ENCODE data around the gene SPEM2. TPM values are rescaled to one million over a fixed set of nuclear protein-coding genes. Genes with fewer than 3 reads are reported as not detected.

SPEM2 gene
- total RNA-seq, 1 donor from 2014 or later: 0.15 TPM

- no peak for DNase-seq (ENCODE audit: low spot score)
- no peaks in the 10 kb centered on the region for H3K36me3 Mint-ChIP-seq (ENCODE audit: low read depth, unreplicated experiment)
- TF ChIP-seq CTCF (IDR thresholded peaks at IDR 0.05; ENCODE audit: unreplicated experiment): no peak
- peaks cover 35% of the 10 kb centered on the region for H3K4me1 Mint-ChIP-seq (ENCODE audit: unreplicated experiment)
- H3K9me3 Mint-ChIP-seq (ENCODE audit: unreplicated experiment): no peaks in the 10 kb centered on the region
- H3K27ac Mint-ChIP-seq (ENCODE audit: unreplicated experiment): peak overlapping the region; percentile 71
- peak overlapping the region; percentile 26 for H3K4me3 Mint-ChIP-seq (ENCODE audit: unreplicated experiment)
- peaks cover 14% of the 10 kb centered on the region for H3K27me3 Mint-ChIP-seq (ENCODE audit: unreplicated experiment)
These were observed 51.1 kb downstream of the SPEM2 start for GRCh38 chr17:7476494-7476893.

- H3K27me3 Mint-ChIP-seq (ENCODE audit: unreplicated experiment): peaks cover 16% of the 10 kb centered on the region
- no peak for TF ChIP-seq CTCF (IDR thresholded peaks at IDR 0.05; ENCODE audit: unreplicated experiment)
- H3K36me3 Mint-ChIP-seq (ENCODE audit: low read depth, unreplicated experiment): peaks cover under 1% of the 10 kb centered on the region
- no peak for DNase-seq (ENCODE audit: low spot score)
- H3K27ac Mint-ChIP-seq (ENCODE audit: unreplicated experiment): no peak overlapping the region
- H3K9me3 Mint-ChIP-seq (ENCODE audit: unreplicated experiment): no peaks in the 10 kb centered on the region
- peak overlapping the region; percentile 26 for H3K4me3 Mint-ChIP-seq (ENCODE audit: unreplicated experiment)
- H3K4me1 Mint-ChIP-seq (ENCODE audit: unreplicated experiment): peaks cover 37% of the 10 kb centered on the region
These were observed 51.5 kb downstream of the SPEM2 start for GRCh38 chr17:7476951-7477350.

Other genes with a start within 250 kb of the SPEM2 start
- 23.9 TPM for gene ASGR1, start 246.2 kb upstream of the SPEM2 start, total RNA-seq (ENCODE audit: unreplicated experiment)
- gene DLG4, start 205.8 kb upstream of the SPEM2 start, total RNA-seq (ENCODE audit: unreplicated experiment): 44.3 TPM
- 281 TPM for gene ACADVL, start 205.7 kb upstream of the SPEM2 start, total RNA-seq (ENCODE audit: unreplicated experiment)
- 58.2 TPM for gene DVL2, start 191.1 kb upstream of the SPEM2 start, total RNA-seq (ENCODE audit: unreplicated experiment)
- gene PHF23, start 186.2 kb upstream of the SPEM2 start, total RNA-seq (ENCODE audit: unreplicated experiment): 80.9 TPM
- 418 TPM for gene GABARAP, start 183.2 kb upstream of the SPEM2 start, total RNA-seq (ENCODE audit: unreplicated experiment)
- 148 TPM for gene CTDNEP1, start 173.9 kb upstream of the SPEM2 start, total RNA-seq (ENCODE audit: unreplicated experiment)
- gene ELP5, start 173.4 kb upstream of the SPEM2 start, total RNA-seq (ENCODE audit: unreplicated experiment): 36.9 TPM
- gene CLDN7, start 163.1 kb upstream of the SPEM2 start, total RNA-seq (ENCODE audit: unreplicated experiment): 65.7 TPM
- gene SLC2A4, start 143.9 kb upstream of the SPEM2 start, total RNA-seq (ENCODE audit: unreplicated experiment): 2.2 TPM
- gene YBX2, start 131.0 kb upstream of the SPEM2 start, total RNA-seq (ENCODE audit: unreplicated experiment): 14.6 TPM
- 362 TPM for gene EIF5A, start 118.0 kb upstream of the SPEM2 start, total RNA-seq (ENCODE audit: unreplicated experiment)
- 56.8 TPM for gene GPS2, start 110.3 kb upstream of the SPEM2 start, total RNA-seq (ENCODE audit: unreplicated experiment)
- 55.7 TPM for gene NEURL4, start 96.3 kb upstream of the SPEM2 start, total RNA-seq (ENCODE audit: unreplicated experiment)
- 5.5 TPM for gene ACAP1, start 89.1 kb upstream of the SPEM2 start, total RNA-seq (ENCODE audit: unreplicated experiment)
- 4.8 TPM for gene KCTD11, start 73.5 kb upstream of the SPEM2 start, total RNA-seq (ENCODE audit: unreplicated experiment)
- gene TMEM95, start 70.5 kb upstream of the SPEM2 start, total RNA-seq (ENCODE audit: unreplicated experiment): not detected
- 1.7 TPM for gene TNK1, start 44.5 kb upstream of the SPEM2 start, total RNA-seq (ENCODE audit: unreplicated experiment)
- 74.2 TPM for gene PLSCR3, start 31.1 kb upstream of the SPEM2 start, total RNA-seq (ENCODE audit: unreplicated experiment)
- gene TMEM256, start 21.5 kb upstream of the SPEM2 start, total RNA-seq (ENCODE audit: unreplicated experiment): 94.7 TPM
- gene NLGN2, start 17.8 kb upstream of the SPEM2 start, total RNA-seq (ENCODE audit: unreplicated experiment): 54.8 TPM
- gene SPEM1, start 5.3 kb upstream of the SPEM2 start, total RNA-seq (ENCODE audit: unreplicated experiment): 0.38 TPM
- not detected for gene SPEM3, start 3.2 kb downstream of the SPEM2 start, total RNA-seq (ENCODE audit: unreplicated experiment)
- gene TMEM102, start 9.8 kb downstream of the SPEM2 start, total RNA-seq (ENCODE audit: unreplicated experiment): 6.1 TPM
- 19.7 TPM for gene FGF11, start 13.9 kb downstream of the SPEM2 start, total RNA-seq (ENCODE audit: unreplicated experiment)
- 11.8 TPM for gene CHRNB1, start 19.4 kb downstream of the SPEM2 start, total RNA-seq (ENCODE audit: unreplicated experiment)
- gene ZBTB4, start 54.0 kb downstream of the SPEM2 start, total RNA-seq (ENCODE audit: unreplicated experiment): 21.5 TPM
- gene SLC35G6, start 55.8 kb downstream of the SPEM2 start, total RNA-seq (ENCODE audit: unreplicated experiment): not detected
- 198 TPM for gene POLR2A, start 58.8 kb downstream of the SPEM2 start, total RNA-seq (ENCODE audit: unreplicated experiment)
- gene TNFSF12, start 123.4 kb downstream of the SPEM2 start, total RNA-seq (ENCODE audit: unreplicated experiment): 16.3 TPM
- gene TNFSF13, start 133.1 kb downstream of the SPEM2 start, total RNA-seq (ENCODE audit: unreplicated experiment): 5.6 TPM
- gene SENP3, start 136.3 kb downstream of the SPEM2 start, total RNA-seq (ENCODE audit: unreplicated experiment): 57.8 TPM
- 1.6 TPM for gene CD68, start 154.0 kb downstream of the SPEM2 start, total RNA-seq (ENCODE audit: unreplicated experiment)
- 51.8 TPM for gene MPDU1, start 158.2 kb downstream of the SPEM2 start, total RNA-seq (ENCODE audit: unreplicated experiment)
- 1.3 TPM for gene SOX15, start 164.5 kb downstream of the SPEM2 start, total RNA-seq (ENCODE audit: unreplicated experiment)
- 37.9 TPM for gene FXR2, start 189.3 kb downstream of the SPEM2 start, total RNA-seq (ENCODE audit: unreplicated experiment)
- gene SAT2, start 202.2 kb downstream of the SPEM2 start, total RNA-seq (ENCODE audit: unreplicated experiment): 100 TPM
- gene SHBG, start 204.5 kb downstream of the SPEM2 start, total RNA-seq (ENCODE audit: unreplicated experiment): 0.95 TPM
- 10.4 TPM for gene ATP1B2, start 225.3 kb downstream of the SPEM2 start, total RNA-seq (ENCODE audit: unreplicated experiment)

Measured in endothelial cell (in vitro differentiated cells).